Measurements from ENCODE around the gene COL26A1.

COL26A1 gene

DNA sequence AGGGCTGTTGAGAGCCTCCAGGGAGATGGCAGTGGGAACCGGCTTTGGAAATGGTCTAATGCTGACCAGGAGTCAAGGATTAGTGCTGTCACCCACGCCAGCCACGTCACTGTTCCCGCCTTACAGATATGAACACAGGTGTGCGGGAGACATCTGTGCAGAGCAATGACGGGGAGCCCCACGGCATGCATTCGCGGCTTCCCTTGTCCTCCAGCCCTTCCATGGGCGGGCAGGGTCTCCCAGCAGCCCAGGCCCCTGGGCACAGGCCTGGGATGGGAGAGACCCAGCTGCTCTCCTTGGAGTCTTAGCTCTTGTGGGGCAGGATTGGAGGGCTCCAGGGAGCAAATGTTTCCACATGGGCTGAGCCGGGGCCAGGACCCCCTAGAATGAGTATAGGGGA lies 172.2 kb downstream of the COL26A1 start:
- no peak for DNase-seq (ENCODE audit: low read depth)

DNA sequence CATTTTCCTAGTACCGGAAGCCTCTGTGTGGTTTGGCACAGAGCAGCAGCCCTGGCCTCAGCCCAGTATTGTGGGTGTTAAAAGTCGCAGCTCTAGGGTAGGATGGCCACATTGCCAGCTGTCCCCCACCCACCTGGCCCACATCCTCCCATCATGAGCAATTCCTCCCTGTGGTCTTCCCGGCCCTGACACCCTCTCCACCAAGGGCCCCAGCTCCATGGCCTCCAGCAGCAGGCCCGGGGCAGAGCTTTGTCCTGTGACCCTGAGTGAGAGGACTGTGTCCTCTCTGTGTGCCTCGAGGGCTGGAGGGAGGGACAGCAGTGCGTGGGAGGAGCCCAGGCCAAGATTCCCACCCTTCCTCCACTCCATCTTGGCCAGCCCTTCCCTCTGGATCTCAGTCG lies 172.7 kb downstream of the COL26A1 start:
- DNase-seq (ENCODE audit: low read depth) = no peak

DNA sequence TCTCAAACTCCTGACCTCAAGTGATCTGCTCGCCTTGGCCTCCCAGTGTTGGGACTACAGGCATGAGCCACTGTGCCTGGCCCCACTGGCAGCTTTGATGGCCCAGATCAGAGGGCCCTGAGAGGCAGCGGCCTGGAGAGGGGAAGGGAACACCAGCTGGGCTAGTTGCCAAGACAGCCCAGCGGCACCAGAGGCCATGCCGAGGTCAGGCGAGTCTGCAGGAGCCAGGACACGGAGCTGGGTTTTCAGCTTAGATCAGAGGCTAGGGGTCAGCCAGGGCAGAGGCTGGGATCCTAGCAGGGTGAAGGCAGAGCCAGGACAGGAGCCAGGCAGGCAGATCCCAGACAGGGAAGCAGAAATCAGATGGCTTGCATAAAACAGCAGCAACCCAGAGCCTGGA lies 173.6 kb downstream of the COL26A1 start:
- DNase-seq (ENCODE audit: low read depth) = no peak

DNA sequence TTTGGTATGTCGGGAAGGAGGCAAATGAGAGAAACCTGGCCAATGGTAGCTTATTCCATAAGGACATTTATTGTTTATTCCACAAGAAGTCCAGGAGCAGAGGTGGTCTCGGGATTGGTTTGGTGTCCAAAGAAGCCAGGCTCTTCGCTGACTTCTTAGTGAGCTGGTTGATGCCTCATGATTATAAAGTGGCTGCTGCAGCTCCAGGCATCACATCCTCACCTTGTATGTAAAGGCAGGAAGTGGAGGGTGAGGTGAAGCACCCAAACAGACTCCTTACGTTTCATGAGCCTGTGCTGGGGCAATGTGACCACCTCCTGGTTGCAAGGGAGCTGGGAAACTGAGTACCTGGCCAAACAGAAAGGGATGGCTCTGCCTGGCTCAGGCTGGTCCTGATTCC lies 174.0 kb downstream of the COL26A1 start:
- DNase-seq (ENCODE audit: low read depth) = no peak

DNA sequence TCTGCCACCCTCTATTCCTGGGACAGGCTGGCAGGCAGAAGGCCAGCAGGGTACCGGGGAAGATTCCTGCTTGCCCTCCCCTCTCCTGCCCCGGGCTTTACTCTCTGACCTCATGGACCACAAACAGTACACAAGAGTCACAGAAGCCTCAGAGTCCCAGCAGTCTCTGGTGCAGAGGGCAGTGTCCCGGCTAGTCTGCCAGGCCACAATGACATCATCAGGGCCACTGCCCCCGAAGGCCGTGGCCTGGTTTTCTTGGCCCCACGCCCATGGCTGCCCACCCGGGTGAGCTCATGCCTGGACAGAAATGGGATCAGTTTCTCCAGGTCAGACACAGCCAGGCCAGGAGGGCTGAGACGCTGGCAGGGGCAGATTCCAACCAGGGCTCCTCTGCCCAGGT lies 174.5 kb downstream of the COL26A1 start:
- no peak for DNase-seq (ENCODE audit: low read depth)

DNA sequence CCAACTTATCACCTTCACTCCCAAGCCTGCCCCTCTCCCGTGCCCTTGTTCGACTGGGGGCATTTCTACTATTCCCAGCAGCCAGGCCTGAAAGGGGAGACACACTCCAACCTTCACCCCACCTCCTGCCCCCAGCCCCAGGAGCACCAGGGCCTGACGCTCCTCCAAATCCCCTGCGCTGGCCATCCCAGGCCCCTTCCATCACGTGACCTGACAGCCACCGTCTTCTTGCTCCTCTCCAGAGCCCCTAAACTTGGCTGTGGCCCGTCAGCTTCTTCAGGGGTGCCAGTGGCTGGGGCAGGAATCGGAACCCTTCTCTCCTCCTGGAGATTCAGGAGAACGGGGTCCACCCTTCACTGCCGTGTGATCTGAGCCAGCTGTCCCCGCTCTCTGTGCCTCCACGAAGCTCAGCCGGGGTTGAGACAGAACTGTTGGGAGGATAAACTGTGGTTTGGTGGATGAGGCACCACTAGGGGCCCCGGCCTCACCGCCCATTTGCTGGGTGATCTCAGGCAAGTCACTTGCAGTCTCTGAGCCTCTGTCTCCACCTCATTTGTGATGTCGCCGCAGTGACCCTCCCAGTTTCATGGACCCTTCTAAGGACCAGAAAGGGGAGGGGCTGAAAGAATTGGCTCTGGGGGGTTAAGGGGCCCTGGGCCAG lies 175.4 kb downstream of the COL26A1 start:
- DNase-seq (ENCODE audit: low read depth) = no peak

DNA sequence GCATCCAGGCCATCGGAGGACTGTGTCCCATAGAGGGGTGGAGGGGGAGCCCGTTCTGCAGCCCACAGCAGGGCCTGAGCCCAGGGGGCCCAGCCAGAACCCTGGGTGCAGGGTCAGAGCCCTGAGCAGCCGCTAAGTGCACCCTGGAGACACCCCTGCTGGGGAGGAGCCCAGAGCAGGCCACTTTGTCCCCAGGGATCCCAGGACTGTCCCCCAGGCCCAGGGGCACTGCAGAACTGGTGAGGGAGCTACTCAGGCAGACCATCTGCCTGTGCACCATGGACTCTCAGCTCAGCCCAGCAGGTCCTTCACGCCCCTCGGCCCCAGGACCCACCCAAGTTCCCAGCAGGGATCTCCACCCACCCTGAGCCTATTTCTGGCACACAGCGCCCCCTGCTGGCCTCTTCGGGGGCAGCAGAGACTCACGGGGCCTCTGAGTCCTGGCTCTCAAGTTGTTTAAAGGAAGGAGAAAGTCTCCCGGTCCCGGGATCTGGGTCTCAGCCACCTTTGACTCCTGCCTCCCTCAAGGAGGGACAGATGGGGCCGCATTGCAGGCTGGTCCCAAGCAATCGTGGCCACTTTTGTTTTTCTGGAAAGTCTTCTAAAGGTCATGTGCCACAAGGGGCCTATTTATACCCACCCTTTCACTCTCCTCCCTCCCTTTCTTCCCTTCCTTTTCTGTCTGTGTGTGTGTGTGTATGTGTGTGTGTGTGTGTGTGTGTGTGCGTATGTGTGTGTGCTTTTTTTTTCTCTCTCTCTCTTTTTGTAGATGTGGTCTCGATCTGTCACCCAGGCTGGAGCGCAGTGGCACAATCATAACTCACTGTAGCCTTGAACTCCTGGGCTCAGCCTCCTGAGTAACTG lies 176.2 kb downstream of the COL26A1 start:
- peak; percentile 49 for DNase-seq (ENCODE audit: low read depth)

DNA sequence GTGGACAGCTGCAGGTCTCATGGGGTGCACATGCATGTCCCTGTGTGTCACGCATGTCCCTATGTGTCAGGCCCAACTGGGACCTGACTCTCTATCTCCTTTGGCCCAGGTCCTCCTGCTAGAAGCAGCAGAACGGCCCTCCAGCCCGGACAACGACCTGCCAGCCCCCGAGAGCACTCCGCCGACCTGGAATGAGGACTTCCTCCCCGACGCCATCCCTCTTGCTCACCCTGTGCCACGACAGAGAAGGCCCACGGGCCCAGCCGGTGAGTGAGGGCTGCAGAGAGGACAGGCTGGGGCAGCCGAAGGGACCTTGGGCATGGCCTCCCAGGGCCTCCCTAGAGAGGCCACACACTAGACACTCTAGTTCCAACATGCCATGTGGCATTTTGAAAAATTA lies 177.1 kb downstream of the COL26A1 start:
- no peak for DNase-seq (ENCODE audit: low read depth)

DNA sequence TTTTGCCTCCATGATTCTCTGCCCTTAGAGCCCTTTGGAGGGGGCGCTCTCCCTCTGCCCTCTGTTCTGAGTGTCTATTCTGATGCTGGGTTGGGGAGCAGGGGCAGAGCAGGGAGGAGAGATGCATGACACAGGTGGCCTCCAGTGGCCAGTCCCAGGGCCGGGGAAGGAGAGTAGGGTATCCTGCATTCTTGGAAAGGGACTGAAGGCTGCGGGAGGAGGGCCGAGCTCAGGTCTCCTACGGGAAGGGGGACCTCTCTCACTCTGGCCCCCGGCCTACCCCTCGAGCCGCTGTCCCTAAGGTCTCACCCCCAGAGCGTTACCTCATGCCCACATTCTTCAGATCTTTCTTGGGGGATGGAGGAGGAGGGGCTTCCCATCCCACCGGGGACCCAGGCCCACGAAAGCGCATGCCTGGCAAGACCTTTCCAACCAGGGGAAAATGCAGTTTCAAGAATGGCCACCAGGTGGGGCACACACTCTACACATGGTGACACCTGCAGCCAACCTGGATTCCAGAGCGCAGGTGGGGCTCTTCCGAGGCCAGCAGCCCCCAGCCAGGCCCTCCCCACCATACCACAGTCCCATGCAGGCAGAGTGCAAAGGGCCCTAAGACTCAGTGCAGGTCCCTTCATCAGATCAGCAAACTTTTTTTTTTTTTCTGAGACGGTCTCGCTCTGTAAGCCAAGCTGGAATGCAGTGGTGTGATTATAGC lies 180.0 kb downstream of the COL26A1 start:
- peak; percentile 57 for DNase-seq (ENCODE audit: low read depth)

DNA sequence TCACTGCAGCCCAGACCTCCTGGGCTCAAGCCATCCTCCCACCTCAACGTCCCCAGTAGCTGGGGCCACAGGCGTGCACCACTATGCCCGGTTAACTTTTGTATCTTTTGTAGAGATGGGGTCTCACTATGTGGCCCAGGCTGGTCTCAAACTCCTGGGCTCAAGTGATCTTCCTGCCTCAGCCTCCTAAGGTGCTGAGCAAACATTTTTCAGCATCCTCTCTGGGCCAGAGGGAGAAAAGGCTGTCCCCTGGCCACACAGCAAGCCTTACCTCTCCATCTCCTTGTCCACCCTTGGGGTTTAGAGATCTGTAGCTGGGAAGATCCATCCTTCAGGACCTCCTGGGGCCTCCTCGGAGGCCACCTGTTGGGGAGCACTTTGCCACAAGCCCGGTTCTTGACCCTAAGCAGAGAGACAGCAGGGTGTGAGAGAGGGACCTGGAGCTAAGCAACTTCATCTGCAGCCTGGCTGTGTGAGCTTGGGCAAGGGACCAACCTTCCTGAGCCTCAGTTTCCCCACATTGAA lies 180.6 kb downstream of the COL26A1 start:
- DNase-seq (ENCODE audit: low read depth) = no peak

DNA sequence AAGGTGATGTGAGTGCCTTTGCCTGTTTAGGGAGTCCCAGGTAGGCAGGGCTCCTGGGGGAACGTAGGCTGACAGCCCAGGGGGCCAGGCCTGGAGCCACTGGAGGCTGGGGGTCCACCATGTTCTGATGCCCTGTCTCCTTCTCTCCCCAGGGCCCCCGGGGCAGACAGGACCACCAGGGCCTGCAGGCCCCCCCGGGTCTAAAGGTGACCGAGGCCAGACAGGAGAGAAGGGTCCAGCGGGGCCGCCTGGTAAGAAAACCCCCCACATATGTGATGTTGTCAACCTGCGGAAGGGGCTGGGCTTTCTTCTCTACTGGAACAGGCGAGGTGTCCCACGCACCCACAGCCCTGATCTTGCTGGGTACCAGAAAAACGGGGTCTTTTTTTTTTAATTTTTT lies 181.2 kb downstream of the COL26A1 start:
- DNase-seq (ENCODE audit: low read depth) = no peak

DNA sequence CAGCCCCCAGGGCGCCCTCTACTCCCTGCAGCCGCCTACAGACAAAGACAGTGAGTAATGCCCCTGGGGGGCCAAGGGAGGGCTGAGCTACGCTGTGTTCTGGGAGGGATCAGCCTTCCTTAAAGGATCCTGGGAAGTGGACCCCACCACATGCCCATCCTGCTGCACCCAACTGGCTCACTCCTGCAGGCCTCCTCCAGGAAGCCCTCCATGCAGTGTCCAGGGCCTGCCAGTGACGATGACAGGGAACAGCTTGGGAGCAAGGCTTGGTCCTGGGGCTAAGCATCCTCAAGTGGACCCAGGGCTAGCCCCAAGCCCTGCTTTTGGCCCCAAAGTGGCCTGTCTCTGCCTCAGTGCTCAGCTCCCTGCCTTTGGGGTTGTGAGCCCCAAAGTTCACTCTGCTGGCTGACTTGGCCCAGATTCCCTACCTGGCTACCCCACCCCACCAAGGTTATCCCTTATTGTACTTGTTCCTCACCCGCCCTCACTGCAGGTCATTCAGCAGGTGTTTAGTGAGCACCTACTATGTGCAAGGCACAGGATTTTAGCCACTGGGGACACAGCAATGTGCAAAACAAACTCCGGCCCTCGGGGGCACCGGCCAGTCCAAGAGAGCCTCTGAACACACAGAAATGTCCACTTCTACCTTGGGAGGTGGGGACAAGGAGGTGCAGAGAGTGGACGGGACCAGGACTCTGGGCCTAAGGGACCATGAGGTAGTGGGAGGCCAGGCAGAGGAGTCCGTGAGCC lies 182.9 kb downstream of the COL26A1 start:
- DNase-seq (ENCODE audit: low read depth) = no peak

DNA sequence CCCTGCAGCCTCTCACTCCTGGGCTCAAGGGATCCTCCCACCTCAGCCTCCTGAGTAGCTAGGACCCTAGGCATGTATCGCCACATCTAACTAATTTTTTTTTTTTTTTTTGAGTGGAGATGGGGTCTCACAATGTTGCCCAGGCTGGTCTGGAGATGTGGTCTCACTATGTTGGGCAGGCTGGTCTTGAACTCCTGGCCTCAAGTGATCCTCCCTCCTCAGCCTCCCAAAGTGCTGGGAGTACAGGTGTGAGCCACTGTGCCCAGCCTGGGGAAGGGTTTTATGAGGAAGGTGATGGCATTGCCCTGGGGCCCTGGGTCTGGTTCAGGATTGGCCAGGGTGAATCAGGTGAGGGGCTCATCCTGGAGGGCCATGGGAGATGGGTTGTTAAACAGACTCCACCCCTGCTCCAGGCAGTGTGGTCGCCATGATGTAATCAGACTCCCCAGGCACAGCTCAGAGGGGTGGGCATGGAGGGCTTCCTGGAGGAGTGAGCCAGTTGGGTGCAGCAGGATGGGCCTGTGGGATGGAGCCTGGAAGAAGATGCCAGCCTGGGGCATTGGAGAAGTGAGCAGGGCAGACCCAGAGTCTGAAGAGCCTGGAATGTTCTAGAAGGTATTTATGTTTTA lies 183.7 kb downstream of the COL26A1 start:
- DNase-seq (ENCODE audit: low read depth) = no peak

DNA sequence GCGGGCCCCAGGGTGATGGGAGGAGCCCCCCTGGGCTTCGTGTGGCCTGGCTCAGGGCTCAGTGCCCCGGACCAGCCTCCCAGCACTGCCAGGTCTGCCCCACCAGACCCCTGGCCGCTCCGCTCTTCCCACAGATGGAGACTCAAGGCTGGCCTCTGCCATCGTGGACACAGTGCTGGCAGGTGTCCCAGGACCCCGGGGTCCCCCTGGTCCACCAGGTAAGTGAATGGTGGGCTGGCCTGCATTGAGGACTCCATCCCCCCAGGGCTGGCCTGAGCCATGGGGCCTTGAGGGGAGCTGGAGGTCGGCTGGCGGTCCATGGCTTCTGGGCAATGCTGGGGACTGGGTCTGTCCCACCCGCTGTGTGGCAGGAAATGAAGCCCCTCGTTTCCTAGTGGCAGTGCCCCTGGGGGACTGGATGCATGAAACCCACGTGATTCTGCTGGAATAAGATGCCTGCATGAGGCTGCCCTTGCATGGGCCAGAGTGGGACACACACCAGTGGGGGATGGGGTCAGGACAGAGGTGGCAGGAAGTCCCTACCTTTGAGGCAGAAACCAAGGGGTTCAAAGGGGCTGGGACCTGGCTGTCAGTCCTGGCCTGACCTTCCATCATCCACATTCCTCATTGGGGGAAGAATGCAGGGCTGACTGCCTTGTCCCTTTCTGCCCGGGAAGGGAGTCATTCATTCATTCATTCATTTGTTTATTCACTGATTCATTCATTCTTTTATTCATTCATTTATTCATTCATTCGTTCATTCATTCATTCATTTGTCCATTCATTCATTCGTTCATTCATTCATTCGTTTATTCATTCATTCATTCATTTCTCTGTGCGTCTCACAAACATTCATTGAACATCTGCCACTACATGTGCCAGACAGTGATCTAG lies 184.6 kb downstream of the COL26A1 start:
- DNase-seq (ENCODE audit: low read depth) = no peak

DNA sequence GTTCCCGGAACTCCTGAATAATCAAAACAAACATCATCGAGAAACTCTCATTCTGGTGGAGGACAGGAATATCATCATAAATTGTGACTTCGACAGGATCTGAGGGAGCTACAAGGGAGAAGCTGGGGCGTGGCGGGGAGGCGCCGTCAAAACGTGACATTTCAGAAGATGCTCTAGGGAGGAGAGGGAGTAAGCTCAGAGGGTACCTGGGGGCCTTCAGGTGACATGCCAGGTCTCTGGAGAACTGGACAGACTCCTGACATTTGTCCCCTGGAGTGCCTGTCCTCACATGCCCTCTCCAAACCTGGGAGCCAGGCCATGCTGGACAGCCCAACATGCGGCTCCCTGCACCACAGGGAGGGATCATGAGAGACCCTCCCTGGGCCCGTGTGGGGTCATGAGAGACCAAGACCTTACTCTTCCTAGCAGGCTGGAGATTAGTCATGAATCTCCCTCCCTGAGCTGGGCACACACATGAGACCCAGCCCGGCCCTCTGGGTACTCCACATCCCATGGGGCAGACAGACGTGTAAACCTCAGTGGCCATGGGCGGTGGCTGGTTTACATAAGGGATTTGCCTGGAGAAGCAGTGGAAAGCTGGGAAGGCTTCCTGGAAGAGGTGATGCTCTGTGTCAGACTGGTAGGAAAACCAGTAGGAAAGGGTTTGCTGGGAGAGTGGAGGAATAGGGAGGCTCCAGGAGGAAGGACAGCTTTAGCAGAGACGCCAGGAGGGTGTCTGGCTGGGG lies 185.4 kb downstream of the COL26A1 start:
- no peak for DNase-seq (ENCODE audit: low read depth)

DNA sequence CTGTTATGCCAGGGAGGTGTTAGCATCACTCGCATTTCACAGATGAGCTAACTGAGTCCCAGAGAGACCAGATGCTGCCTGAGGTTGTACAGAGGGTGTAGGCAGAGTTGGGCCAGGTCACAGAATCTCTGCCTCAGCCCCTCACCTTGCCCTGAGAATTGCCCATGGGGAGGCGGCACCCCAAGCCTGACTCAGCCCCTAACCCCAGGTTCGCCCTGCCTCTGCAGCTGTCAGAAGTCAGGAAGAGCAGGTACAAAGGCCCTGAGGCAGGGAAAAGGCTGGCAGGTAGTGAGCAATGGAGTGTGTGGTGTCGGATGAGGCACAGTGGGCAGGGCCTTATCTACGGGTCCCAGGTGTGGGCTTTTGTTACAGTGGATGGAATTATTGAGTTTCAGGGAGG lies 187.1 kb downstream of the COL26A1 start:
- DNase-seq (ENCODE audit: low read depth) = no peak

DNA sequence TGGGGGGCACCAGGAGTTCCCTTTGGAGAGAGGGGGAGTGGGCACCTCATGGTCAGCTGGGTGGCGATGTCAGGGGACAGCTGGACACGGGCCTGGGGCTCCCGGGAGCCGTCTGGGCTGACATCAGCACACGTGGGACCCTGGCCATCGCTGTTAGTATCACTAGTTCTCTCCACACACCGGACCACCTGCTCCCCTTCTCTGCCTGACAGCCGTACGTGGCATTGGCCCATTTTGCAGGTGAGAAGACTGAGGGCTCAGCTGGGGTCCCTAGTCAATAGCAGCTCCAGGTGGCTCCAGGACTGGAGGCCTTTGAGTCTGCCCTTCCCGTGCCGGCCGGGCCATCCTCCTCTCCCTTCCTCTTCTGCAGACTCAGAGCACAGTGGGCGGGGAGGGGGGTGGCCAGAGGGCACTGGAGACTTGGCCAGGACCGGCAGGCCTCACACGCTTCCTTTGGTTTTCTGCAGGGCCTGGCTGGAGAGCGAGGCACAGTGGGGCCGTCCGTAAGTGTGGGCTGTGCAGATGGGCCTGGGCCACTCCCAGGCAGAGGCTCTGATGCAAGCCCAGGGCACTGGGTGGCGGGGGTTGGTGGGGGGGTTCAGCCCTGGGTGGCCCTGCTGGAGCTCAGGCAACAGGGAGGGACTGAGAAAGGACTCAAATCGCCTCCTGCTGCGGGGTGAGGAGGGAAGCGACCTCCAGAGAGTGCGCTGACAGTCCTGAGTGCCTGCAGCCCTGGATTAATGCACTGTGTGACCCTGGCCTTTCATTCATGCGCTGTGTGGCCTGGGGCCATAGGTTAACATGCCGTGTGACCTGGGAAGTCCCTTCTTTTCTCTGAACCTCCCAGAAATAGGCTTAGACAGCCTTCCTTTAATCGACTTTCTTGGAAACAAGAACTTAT lies 188.2 kb downstream of the COL26A1 start:
- DNase-seq (ENCODE audit: low read depth) = no peak

DNA sequence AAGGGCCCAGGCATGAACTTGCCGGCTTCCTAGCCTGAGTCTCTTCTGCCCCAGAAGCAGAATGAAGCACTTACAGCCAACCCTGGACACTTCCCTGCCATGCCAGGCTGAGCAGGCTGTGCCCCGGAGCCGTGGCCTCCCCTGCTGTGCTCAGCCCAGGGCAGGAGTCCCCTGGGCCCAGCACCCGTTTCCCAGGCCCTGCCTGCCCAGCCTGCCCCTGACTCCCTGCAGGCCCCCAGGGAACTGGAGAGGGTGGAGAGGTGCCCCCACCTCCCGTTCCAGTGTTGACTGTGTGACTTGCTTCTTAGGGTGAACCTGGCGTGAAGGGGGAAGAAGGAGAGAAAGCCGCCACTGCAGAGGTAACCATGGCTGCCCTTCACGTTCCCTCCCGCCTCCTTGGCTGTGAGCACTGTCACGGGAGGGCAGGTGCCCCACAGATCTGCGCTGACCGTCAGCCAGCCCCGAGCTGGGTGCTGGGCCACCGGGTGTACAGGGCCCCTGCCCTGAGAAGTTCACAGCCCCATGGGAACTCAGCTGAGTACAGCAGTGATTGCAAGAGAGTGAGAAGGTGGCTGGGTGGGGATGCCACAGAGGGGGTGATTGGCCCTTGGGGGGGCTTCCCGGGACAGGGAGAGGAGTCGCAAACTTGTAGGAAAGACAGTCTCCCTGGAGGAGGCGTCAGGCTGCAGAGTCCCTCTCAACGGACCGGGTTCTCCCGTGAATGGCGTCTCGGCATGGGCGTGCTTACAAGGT lies 190.5 kb downstream of the COL26A1 start:
- DNase-seq (ENCODE audit: low read depth) = no peak

Data from activated T-cell treated with anti-CD3 and anti-CD28 coated beads for 24 hours (primary cell).